ENCODE results near the gene MGRN1.

The MGRN1 gene

DNA sequence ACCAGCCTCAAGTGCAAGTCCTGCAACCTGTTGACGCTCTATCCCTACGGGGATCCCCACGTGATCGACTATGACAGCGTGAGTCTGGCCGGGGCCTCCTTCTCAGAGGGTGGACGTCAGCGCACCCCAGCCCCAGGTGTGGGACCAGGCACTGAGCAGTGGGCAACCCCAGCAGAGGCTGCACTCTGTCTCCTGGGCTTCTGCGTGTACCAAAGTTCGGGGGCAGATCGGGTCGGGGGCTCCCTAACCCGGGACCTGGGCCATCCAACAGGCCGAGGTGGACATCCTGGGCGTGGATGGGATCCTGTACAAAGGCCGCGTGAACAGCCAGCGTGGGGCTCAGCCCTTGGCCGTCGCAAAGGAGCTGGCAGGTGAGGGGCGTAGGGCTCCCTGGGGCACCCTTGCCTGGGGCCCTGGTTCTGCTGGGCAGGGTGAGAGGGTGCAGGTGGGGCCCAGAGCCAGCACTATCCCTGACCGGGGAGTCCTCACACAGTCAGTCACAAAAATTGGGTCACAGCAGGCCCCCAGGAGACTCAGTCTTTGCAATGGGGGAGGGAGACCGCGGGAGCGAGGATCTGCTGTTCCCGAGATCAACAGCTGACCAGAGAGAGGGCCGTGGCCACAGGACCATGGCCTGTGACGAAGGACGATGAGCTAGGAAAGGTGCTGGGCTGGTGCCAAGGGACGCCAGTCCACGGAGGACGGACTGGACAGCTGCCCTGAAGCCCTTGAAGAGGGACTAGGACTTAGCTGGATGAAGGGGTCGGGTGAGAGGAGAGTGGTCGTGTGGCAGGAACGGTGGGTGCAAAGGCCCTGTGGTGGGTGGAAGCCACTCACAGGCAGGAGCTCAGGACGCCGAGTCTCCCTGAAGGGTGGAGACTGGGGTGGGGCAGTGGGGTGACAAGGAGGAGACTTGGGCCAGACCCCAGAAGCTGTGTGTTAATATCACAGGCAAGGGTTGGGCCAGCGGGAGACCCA is 29.9 kb upstream of the MGRN1 start:
- Histone ChIP-seq H3K27me3 (replicated peaks; ENCODE audit: insufficient read depth, low read length) (peaks cover 57% of the 10 kb centered on the region), H3K79me2 (ENCODE audit: low read length) (no peaks in the 10 kb centered on the region), H3K27ac (ENCODE audit: low read length) (no peak overlapping the region), H3F3A (ENCODE audit: insufficient read depth, low read length) (no peaks in the 10 kb centered on the region), H4K20me1 (ENCODE audit: insufficient read depth, low read length) (no peaks in the 10 kb centered on the region), H3K9me2 (replicated peaks; ENCODE audit: insufficient read depth, low read length) (no peaks in the 10 kb centered on the region), H2AFZ (ENCODE audit: low read length) (no peak overlapping the region), H3K9ac (ENCODE audit: low read length) (no peak overlapping the region), H3K4me3 (ENCODE audit: low read length) (no peak overlapping the region), H3K9me3 (replicated peaks; ENCODE audit: insufficient read depth, low read length) (no peaks in the 10 kb centered on the region), H3K4me2 (ENCODE audit: low read depth, low read length) (no peak overlapping the region), H3K36me3 (replicated peaks; ENCODE audit: insufficient read depth, low read length) (no peaks in the 10 kb centered on the region), H3K4me1 (ENCODE audit: low read length) (no peaks in the 10 kb centered on the region)
- TF ChIP-seq, protein P1, sequence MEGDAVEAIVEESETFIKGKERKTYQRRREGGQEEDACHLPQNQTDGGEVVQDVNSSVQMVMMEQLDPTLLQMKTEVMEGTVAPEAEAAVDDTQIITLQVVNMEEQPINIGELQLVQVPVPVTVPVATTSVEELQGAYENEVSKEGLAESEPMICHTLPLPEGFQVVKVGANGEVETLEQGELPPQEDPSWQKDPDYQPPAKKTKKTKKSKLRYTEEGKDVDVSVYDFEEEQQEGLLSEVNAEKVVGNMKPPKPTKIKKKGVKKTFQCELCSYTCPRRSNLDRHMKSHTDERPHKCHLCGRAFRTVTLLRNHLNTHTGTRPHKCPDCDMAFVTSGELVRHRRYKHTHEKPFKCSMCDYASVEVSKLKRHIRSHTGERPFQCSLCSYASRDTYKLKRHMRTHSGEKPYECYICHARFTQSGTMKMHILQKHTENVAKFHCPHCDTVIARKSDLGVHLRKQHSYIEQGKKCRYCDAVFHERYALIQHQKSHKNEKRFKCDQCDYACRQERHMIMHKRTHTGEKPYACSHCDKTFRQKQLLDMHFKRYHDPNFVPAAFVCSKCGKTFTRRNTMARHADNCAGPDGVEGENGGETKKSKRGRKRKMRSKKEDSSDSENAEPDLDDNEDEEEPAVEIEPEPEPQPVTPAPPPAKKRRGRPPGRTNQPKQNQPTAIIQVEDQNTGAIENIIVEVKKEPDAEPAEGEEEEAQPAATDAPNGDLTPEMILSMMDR (IDR thresholded peaks at IDR 0.05; ENCODE audit: low read length): no peak
- TF ChIP-seq EZH2phosphoT487 (IDR thresholded peaks at IDR 0.05; ENCODE audit: low read length) (no peak), EZH2 (optimal IDR thresholded peaks at IDR 0.05; ENCODE audit: low read depth, low read length) (no peak)
- no peak for DNase-seq

DNA sequence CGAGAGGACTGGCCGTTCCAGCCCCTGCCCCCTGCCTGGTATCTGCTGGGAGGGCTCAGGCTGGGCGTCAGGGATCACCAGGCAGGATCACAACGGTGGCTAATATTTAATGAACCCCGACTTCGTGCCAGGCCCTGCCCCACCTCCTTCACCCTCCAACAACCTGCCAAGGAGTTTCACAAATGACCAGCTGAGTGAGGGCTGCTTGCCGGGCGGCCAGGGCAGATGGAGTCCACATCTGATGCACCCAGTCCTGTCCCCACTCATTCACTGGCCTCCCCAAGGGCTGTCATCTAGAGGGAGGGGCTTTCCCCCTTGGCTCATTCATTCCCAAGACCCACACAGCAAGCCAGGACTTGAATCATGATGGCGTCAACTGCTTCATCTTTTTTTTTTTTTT is 27.5 kb upstream of the MGRN1 start:
- no peak overlapping the region for H3K9ac ChIP-seq (ENCODE audit: low read length)
- no peak for DNase-seq

DNA sequence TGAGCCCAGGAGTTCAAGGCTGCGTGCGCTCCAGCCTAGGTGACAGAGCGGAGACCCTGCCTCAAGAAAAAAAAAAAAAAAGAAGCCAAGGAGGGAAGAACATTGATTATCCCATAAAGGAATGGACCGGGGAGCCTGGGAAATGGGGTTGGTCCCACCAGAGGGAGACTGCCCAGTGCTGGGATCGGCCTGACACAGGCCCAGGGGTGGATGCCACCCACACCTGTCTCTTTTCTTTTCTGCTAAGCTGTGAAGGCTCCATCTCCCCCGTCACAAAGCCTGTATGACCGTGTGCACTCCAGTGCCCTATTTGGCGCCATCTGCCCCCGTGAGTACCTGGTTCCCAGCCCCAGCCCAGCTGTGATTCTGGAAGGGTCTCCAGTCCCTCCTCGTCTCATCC is 25.6 kb upstream of the MGRN1 start:
- Histone ChIP-seq H3K9ac (ENCODE audit: low read length) (no peak overlapping the region), H2AFZ (ENCODE audit: low read length) (no peak overlapping the region), H3K4me2 (ENCODE audit: low read depth, low read length) (no peak overlapping the region), H3F3A (ENCODE audit: insufficient read depth, low read length) (no peaks in the 10 kb centered on the region), H3K27ac (ENCODE audit: low read length) (no peak overlapping the region), H3K79me2 (ENCODE audit: low read length) (no peaks in the 10 kb centered on the region), H4K20me1 (ENCODE audit: insufficient read depth, low read length) (no peaks in the 10 kb centered on the region), H3K27me3 (replicated peaks; ENCODE audit: insufficient read depth, low read length) (peaks cover 73% of the 10 kb centered on the region), H3K4me3 (ENCODE audit: low read length) (no peak overlapping the region), H3K9me2 (replicated peaks; ENCODE audit: insufficient read depth, low read length) (no peaks in the 10 kb centered on the region), H3K36me3 (replicated peaks; ENCODE audit: insufficient read depth, low read length) (no peaks in the 10 kb centered on the region), H3K9me3 (replicated peaks; ENCODE audit: insufficient read depth, low read length) (no peaks in the 10 kb centered on the region), H3K4me1 (ENCODE audit: low read length) (no peaks in the 10 kb centered on the region)
- TF ChIP-seq EZH2 (optimal IDR thresholded peaks at IDR 0.05; ENCODE audit: low read depth, low read length): no peak
- TF ChIP-seq EZH2phosphoT487 (IDR thresholded peaks at IDR 0.05; ENCODE audit: low read length): no peak
- TF ChIP-seq, protein P1 (IDR thresholded peaks at IDR 0.05; ENCODE audit: low read length): no peak
- DNase-seq: no peak

More for the DNA sequence above, 27.5 kb upstream of the MGRN1 start:
- Histone ChIP-seq H3F3A (ENCODE audit: insufficient read depth, low read length) (no peaks in the 10 kb centered on the region), H3K79me2 (ENCODE audit: low read length) (no peaks in the 10 kb centered on the region), H3K27ac (ENCODE audit: low read length) (no peak overlapping the region), H3K9me3 (replicated peaks; ENCODE audit: insufficient read depth, low read length) (no peaks in the 10 kb centered on the region), H2AFZ (ENCODE audit: low read length) (no peak overlapping the region), H3K27me3 (replicated peaks; ENCODE audit: insufficient read depth, low read length) (peaks cover 74% of the 10 kb centered on the region), H3K36me3 (replicated peaks; ENCODE audit: insufficient read depth, low read length) (no peaks in the 10 kb centered on the region), H3K4me2 (ENCODE audit: low read depth, low read length) (no peak overlapping the region), H3K4me1 (ENCODE audit: low read length) (no peaks in the 10 kb centered on the region), H4K20me1 (ENCODE audit: insufficient read depth, low read length) (no peaks in the 10 kb centered on the region), H3K4me3 (ENCODE audit: low read length) (no peak overlapping the region), H3K9me2 (replicated peaks; ENCODE audit: insufficient read depth, low read length) (no peaks in the 10 kb centered on the region)
- no peak for TF ChIP-seq EZH2phosphoT487 (IDR thresholded peaks at IDR 0.05; ENCODE audit: low read length)
- no peak for TF ChIP-seq EZH2 (optimal IDR thresholded peaks at IDR 0.05; ENCODE audit: low read depth, low read length)
- TF ChIP-seq, protein P1 (IDR thresholded peaks at IDR 0.05; ENCODE audit: low read length): no peak

Data from MM.1S (cell line).